HuH-7.5 (cell line): ENCODE results near the gene BBIP1.
"Not testable (repeated sequence)": the region's sequence is repeated elsewhere in the genome, so short reads cannot be mapped to it uniquely, and the experiment has no call there.

Source experiments
- DNase-seq: peaks from one replicate; pipeline ENCODE4 v3.0.0; 2011; ENCODE audit warnings: low spot score

Gene BBIP1

DNA sequence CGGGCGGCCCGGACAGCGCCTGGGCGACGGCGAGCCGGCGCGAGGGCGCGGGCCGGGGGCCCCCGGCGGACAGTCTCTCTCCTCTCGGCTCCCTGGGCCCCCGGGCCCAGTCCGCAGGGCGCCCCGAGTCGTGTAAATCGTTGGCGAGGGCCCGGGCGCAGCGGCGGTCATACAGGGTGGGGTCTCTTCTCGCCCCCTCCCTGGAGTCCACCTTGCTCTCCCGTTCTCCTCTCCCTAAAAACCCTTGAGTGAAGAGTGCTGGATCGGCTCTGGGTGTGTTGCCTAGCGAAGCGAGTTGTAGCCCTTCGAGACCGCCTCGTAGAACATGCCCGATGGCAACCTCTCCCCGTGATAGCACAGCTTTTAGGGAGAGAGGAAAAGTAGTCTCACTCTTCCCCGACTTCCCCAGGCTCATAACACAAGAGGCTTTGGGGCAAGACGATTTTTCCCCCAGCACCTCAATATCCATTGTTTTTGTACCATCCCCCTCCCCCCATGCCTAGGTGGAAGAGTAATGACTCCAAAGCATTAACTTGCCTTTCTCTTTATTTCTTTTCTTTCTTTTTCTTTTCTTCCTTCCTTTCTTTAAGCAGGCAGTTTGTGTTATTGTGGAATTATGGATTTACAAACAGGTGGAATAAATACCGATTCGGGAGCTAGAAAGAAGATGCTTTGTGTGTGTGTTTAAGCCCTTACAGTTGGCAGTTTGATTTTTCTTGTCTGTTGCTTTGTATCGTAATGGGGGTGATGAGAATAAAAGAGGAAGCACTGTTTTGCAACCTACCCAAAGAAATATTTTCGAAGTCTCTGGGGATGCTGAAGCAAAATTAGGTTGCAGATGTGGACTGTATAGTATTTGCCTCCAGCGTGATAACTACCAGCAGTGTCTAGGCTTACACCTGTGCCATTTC lies 1.2 kb upstream of the BBIP1 start:
- peak; percentile 22 for DNase-seq

DNA sequence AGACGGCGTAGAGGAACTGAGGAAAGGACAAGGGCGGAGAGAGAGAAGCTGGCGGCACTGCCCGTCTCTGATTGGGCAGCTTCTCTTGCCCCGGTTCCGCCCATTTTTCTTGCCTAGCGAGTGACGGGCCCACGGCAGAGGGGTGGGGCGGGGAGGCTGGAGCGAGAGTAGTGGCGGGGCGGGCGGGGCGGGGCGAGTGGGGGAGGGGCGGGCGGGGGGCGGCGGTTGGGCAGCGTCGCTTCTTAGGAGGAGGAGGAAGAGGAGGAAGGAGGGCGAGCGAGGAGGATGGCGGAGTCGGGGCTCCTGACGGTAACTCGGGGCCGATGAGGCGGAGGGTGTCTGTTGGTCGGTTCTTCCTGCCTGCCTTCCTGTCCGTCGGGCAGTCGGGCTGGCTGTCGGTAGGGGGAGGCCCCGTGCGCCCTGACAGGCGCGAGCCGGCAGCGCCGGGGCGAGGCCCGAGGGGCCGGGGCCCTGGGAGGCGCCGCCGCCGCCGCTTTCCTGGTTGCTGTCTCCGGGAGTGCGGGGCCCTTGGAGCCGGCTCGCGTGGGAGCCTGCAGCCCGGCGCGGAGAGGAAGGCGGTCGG lies 460 bp upstream of the BBIP1 start, which contains the start of gene SHOC2:
Gene SHOC2, plus strand, starts transcription at position 256 of the 583 bp plus-strand sequence. CDS start 44,755 bp downstream, outside the sequence.
- peak; percentile 84 for DNase-seq

DNA sequence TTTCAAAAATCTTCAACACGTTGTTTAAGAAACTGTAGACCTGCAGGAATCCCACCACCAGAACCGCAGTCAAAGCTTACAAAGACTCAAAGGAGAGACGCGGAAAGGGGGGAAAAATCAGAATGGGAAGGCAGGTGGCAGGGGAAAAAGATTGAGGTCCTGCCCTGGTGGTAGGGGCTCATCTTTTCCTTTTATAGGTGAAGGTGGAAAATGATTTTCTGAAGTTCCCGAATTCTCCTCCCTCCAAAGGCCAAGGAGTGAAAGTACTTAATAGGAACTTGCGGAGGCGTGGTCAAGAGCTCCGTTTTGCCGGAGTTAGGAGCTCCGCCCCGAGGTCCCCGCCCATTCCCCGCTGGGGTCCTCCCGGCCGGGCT lies 724 bp downstream of the BBIP1 start:
- DNase-seq = peak; percentile 81

DNA sequence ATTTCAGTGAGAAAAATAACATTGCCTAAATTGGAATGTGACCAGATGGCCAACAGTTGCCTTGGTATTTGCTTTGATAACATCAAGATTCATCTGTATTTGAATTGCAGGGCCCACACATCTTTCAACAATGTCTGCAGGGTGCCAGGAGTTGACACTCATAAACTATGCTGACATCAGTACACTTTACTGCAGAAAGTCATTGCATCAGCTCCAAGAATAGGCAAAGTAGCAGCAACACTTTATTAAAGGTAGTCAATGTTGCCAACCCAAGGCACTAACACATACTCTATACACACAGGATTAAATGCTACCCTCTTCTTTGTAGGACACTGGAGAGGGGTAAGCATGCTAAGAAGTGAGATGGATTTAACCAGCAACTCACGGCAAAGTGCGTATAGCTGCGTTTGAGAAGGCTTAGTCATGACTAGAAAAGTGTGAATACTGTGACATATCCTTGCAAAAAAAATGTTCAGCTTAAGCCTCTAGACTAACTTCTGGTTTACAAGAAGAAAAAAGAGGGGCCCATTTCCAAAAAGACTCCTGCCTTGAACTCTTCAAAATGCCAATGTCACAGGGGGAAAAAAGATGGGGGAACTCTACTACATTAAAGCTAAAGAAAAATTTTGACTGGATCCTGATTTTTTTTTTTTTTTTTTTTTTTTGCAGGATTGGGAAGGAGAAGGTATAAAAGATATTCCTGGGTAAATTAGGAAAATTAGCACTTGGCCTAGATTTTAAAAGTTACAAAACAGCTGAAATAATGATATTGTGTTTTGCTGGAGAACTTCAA lies 2.2 kb downstream of the BBIP1 start:
- no peak for DNase-seq

DNA sequence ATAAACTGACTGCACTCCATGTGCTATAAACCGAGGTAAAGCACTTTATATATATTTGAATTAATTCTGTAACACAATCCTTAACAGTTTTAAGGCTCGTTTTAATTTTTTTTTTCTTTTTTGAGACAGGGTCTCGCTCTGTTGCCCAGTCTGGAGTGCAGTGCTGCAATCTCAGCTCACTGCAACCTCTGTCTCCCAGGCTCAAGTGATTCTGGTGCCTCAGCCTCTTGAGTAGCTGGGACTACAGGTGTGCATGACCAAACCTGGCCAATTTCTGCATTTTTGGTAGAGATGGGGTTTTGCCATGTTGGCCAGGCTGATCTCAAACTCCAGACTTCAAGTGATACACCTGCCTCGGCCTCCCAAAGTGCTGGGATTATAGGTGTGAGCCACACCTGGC lies 3.4 kb downstream of the BBIP1 start:
- not testable (repeated sequence) for DNase-seq

DNA sequence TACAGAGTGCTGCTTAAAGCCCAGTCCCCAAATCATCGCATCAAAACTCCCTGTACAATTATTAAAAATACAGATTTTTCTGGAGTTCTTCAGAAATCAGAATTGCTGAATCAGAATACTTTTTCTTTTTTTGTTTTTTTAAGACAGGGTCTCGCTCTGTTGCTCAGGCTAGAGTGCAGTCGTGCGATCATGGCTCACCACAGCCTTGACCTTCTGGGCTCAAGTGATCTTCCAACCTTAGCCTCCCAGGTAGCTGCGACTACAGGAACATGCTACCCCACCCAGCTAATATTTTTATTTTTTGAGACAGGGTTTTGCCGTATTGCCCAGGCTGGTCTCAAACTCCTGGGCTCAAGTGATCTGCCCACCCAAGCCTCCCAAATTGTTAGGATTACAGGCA lies 3.9 kb downstream of the BBIP1 start:
- no peak for DNase-seq

DNA sequence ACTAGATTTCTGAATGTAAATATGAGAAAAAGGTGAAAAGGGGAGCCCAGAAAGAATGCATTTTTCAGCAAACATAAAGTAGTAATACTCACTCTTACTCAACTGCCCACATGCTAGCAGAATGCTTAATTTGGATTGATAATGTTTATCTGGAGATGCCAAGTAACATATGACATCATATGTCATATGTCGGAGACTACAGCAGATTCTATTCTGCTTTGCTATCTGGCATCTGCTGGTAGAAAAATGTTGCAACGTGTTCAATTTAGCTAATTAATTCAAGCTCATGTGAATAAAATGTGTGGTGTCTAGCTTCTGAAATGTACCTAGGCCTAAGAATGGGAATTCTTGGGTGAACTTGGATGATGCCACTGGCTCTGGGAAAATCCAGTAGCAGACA lies 4.5 kb downstream of the BBIP1 start:
- no peak for DNase-seq

DNA sequence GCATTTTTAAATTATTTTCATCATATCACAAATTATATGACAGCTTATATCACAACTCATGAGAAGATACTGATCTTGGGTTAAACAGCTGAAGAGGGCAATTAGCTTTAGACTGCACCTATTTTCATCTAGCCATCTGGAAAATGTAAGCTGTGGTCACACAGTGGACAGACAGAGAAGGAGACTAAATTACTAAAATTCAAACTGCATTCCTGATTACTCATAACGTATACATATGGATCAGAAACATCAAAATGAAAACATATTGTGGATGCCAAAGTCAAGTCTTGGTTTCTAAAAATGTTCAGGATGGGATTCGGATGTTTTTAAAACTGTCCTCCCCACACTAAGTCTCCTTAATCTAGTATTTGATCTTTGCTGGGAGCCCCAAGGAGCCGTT lies 6.6 kb downstream of the BBIP1 start:
- no peak for DNase-seq

DNA sequence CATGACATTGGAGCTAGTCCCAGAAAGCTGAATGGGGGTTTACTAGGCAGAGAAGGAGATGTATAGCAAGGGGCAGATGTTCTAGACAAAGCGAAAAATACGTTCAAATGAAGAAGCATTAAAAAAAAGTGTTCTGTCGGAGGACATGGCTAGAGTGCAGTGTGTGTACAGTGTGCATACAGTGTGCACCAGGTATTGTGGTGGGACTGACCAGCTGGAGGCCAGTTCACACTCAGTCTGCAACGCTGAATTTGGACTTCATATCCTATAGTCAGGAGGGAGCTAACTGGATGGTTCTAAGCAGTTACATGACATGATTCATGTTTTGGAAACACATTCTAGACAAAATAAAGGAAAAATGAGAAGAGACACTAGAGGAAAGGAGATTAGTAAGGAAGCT lies 8.8 kb downstream of the BBIP1 start:
- no peak for DNase-seq

DNA sequence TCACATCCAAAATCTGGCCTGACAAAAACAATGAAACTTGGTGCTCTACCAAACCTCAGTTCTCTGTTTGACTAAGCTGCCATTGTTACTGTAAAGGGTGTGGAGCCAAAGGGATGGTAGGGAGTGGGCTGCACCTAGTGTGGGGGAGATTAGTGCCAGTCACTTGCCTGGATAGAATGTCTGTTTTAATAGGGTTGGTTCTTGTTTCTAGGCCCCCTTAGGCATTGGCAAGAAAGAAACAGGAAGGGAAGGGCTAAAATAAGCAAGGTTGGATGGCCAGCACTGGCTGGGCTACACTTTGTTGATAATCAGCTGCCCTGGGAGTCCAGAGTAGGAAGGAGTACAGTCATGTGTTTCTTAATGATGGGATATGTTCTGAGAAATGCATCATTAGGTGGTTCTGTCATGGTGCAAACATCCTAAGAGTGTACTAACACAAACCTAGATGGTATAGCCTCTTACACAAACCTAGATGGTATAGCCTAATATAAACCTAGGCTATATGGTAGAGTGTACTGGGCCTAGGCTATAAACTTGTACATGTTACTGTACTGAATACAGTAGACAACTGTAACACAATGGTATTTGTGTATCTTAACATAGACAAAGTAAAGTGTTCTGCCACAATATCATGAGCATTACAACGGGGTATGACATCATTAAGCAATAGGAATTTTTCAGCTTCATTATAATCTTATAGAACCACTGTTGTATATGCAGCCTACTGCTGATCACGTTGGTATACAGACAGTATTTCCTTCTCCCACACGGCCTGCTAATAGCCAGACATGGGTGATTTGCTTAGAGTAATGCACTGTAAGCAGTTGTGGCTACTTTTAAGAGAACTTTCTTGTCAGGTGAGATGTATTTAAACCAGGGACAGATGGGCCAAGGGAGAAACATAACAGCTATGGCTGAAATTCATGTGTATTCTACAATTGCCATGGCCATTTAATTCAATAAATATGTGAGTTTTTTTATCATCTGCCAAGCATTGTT lies 15.4 kb downstream of the BBIP1 start:
- no peak for DNase-seq

DNA sequence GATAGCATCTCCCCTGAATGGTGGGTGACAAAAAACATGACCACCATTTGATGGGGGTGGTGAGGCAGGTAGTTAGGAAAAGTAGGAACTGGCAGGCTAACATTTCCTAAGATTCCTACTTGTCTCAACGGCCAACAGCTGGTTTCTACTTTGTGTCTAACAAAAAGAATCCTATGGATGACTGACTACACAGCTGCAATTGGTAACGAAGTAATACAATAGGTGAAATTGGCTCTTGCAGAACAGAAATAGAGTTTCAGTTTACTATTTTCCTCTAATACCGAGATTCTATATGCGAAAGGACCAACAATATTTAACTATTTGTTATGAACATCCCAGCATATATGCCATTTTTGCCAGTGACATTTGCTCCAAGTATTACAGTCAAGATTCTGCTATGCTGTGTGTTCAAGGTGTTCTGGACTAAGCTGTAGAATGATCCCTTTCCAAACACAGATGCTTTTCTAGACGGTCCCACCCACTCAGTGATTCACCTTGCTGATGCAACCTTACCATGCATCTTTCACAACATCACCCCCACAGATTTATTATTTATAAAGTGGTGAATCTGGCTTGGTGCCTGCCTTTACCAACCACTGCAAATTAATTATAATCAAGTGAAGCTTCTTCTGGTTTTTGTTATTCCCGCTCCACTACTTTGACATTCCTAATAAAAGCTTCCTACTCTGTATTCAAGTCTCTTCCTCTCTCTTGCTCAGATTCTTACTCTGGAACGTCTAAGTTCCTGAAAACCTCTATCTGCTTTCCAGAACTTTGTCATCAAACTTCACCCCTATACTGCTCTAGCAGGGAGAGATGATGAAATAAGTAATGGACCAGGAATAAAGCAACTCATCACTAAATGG lies 16.8 kb downstream of the BBIP1 start:
- no peak for DNase-seq

DNA sequence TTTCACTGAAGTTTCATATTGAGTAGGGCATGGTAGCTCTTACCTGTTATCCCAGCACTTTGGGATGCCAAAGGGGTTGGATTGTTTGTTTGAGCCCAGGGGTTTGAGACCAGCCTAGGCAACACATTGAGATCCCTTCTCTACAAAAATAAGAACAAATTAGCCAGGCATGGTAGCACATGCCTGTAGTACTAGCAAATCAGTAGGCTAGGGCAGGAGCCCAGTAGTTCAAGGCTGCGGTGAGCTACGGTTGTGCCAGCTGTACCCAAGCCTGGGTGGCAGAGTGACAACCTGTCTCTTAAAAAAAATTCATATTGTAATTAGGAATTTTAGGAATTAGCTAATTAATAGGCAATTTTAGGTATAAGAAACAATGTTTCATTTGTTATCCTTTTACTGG lies 18.0 kb downstream of the BBIP1 start:
- no peak for DNase-seq

DNA sequence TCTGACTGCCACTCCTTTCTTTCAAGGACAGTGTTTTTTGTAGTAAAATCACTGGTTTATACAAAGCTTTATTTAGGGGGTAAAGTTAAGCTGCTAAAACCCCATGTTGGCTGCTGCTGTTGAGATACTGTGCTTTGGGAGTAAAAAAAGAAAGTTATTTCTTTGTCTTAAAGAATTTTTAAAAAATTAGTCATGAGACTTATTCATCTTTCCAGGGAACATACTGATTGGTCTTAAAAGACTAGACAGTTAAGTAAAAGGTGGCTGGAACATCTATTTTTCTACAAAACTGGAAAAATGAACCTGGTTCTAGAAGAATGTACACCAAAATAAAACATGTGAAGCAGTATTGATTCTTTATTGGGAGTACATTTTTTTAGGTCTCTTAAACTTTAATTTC lies 20.6 kb downstream of the BBIP1 start:
- no peak for DNase-seq

DNA sequence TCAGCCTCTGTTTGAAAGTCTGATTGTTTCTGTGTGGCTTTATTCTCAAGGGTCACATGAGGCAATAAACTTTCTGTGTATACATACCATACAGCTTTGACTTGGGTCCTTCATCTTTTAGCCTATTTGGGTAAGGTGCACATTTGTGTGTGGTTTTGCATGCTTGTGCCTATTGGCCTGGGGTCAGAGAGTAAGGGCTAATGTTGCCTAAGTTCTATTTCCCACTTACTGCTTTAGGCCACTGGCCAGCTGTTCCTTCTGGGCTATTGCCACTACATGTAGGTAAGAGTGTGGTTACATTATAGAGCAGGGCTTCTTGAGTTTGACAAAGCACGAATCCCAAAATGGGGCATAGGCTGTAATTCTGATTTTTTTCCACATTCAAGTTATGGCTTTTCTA lies 21.8 kb downstream of the BBIP1 start:
- DNase-seq = no peak

DNA sequence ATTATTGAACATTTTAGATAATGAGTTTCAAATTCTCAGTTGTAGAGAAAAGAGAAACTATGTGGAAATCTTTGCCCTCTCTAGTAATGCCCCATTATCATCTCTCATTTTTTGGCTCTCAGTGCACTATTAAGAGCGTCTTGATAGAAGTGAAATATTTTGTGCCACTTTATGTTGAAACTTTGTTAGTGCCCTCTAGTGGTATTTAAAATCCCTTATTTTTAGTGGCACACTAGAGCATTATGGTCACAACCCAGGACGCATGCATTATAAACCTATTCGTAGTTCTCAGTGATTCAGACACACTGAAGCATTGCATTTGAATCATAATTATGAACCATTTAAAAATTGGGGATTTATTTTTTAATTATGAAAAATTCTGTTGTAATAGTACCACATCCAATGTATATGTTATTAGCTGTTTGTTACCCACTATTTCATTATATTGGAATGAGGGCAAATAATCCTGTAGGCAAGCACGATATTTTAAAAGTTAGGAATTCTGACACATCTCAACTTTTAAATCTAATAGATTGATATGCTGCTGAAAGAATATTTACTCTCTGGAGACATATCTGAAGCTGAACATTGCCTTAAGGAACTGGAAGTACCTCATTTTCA lies 25.3 kb downstream of the BBIP1 start:
- no peak for DNase-seq

DNA sequence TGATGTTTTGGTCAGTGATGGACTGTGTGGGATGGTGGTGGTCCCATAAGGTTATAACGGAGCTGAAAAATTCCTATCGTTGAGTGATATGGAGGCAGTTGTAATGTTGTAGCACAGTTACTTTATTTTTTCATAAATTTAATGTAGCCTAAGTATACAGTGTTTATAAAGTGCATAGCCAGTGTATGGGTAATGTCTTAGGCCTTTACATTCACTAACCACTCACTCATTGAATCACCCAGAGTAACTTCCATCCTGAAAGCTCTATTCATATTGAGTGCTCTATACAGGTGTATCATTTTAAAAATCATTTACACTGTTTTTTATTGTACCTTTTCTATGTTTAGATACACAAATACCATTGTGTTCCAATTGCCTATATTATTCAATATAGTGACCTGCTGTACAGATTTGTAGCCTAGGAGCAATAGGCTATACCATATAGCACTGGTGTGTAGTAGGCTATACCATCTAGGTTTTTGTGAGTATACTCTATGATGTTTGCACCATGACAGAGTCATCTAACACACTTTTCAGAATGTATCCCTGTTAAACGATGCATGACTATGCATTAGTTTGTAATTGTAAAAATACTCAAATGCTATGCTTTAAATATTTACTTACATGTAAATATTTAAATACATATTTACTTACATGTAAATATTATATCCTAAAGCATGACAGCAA lies 26.2 kb downstream of the BBIP1 start:
- DNase-seq = no peak

DNA sequence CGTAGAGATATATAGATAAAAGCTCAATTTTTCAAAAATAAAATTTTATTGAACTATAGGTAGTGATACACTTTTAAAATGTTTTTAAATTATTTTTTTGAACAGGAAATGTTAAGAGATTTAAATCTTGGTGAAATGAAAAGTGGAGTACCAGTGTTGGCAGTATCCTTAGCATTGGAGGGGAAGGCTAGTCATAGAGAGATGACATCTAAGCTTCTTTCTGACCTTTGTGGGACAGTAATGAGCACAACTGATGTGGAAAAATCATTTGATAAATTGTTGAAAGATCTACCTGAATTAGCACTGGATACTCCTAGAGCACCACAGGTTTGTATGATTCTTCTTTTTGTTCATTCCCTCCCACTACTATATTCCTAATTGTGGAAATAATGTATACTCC lies 31.4 kb downstream of the BBIP1 start:
- no peak for DNase-seq

DNA sequence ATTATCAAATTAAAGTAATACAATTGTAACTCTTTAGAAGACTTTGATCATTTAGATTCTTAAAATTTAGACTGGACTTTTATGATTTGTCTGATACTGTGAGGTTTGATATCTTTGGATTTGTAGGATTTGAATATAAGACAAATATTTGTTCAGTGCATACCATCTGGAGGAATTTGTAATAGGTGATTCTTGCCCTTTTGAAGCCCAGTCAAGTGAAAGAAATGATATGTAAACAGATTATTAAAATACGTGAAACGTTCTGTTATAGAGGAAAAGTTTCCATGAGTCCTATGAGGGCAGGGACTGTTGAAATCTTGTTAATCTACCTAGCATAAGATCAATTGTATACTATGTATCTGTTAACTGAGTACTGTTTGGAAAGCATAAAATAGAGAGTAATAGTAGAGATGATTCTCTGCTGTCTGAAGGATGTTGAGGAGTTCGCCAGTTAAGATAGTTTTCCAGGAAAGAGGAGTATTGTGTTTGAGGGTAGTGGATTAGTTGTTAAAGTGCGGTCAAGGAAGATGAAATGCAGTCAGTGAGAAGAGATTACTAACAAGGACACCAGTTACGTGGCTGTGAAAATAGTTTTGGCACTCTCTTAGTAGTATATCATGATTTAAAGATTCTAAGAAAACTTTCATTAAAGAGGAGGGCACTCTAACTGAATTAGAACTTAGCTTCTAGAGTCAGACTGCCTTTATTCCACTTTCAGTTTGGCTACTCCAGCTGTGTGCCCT lies 32.9 kb downstream of the BBIP1 start:
- no peak for DNase-seq

DNA sequence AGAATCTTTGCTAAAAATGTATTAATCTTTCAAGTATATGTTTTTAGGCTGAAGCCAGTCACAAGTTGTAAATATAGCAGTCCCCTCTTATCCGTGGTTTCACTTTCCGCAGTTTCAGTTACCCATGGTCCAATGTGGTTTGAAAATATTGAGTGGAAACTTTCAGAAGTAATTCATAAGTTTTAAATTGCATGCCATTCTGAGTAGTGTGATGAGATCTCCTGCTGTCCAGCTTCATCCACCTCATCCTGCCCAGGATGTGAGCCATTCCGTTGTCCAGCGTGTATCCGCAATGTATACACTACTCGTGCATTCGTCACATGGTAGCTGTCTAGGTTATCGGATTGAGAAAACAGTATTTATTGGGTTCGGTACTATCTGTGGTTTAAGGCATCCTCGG lies 35.1 kb downstream of the BBIP1 start:
- DNase-seq = no peak
